Endothelial cell (in vitro differentiated cells): Measurements from ENCODE around the gene TSPAN11. TPM values are rescaled to one million over a fixed set of nuclear protein-coding genes. Genes with fewer than 3 reads are reported as not detected.

Source experiments
- DNase-seq: peaks from one replicate; pipeline ENCODE4 v3.0.0; 2021; ENCODE audit warnings: low spot score
- H3K27ac Mint-ChIP-seq: one replicate; pipeline ENCODE4 v1.8.0; 2021; ENCODE audit warnings: mixed read lengths, inconsistent platforms; ENCODE audit not compliant: unreplicated experiment
- H3K27me3 Mint-ChIP-seq: one replicate; pipeline ENCODE4 v1.8.0; 2021; ENCODE audit warnings: mild to moderate bottlenecking, moderate library complexity, mixed read lengths, inconsistent platforms; ENCODE audit not compliant: unreplicated experiment
- H3K36me3 Mint-ChIP-seq: one replicate; pipeline ENCODE4 v1.8.0; 2021; ENCODE audit warnings: mild to moderate bottlenecking, low read depth, mixed read lengths, inconsistent platforms; ENCODE audit not compliant: unreplicated experiment
- H3K4me1 Mint-ChIP-seq: one replicate; pipeline ENCODE4 v1.8.0; 2021; ENCODE audit warnings: mild to moderate bottlenecking, mixed read lengths, inconsistent platforms; ENCODE audit not compliant: unreplicated experiment
- H3K4me3 Mint-ChIP-seq: one replicate; pipeline ENCODE4 v1.8.0; 2021; ENCODE audit warnings: mild to moderate bottlenecking, mixed read lengths, inconsistent platforms; ENCODE audit not compliant: unreplicated experiment
- H3K9me3 Mint-ChIP-seq: one replicate; pipeline ENCODE4 v1.8.0; 2021; ENCODE audit warnings: mixed read lengths, inconsistent platforms; ENCODE audit not compliant: unreplicated experiment
- total RNA-seq: library from RNA; stranded (reverse); fragmentation: NEBNext Ultra II Directional; extraction: Animal tissue kit (Norgen Biotek cat#: 25700); gene quantifications from one replicate; pipeline ENCODE4 v1.2.1, GENCODE V29; 2021; ENCODE audit not compliant: unreplicated experiment
- TF ChIP-seq, protein P1 (sequence below): fragments of 200-600 bp; sonication (generic); IDR thresholded peaks from one replicate; pipeline ENCODE4 v1.5.0; 2021; ENCODE audit warnings: antibody characterized with exemption; ENCODE audit not compliant: unreplicated experiment

TSPAN11 gene
- total RNA-seq, 1 donor from 2014 or later: 3.6 TPM

DNA sequence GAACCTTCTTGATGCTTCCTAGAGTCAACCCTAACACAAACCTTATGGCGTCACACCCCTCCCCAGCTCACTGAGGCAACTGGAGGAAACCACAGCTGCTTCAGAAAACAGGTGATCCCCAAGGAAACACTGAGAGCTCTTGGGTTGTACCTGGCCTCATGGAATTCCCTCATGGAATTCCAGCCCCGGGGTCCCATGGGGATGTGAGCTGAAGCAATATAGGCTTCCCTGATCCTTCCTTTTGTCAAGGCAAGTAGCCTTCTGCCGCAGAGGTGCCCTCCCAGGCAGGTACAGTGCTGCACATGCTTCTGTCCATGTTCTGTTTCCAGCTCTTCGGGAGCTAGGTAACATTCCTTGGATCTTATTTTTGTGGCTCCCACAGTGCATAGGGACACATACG, 47.3 kb downstream of the TSPAN11 start:
- DNase-seq: no peak
- H3K4me3 Mint-ChIP-seq: no peak overlapping the region
- H3K27me3 Mint-ChIP-seq: peaks cover 20% of the 10 kb centered on the region
- H3K36me3 Mint-ChIP-seq: no peaks in the 10 kb centered on the region
- H3K27ac Mint-ChIP-seq: no peak overlapping the region
- no peaks in the 10 kb centered on the region for H3K9me3 Mint-ChIP-seq
- H3K4me1 Mint-ChIP-seq: peaks cover 10% of the 10 kb centered on the region
- TF ChIP-seq, protein P1, sequence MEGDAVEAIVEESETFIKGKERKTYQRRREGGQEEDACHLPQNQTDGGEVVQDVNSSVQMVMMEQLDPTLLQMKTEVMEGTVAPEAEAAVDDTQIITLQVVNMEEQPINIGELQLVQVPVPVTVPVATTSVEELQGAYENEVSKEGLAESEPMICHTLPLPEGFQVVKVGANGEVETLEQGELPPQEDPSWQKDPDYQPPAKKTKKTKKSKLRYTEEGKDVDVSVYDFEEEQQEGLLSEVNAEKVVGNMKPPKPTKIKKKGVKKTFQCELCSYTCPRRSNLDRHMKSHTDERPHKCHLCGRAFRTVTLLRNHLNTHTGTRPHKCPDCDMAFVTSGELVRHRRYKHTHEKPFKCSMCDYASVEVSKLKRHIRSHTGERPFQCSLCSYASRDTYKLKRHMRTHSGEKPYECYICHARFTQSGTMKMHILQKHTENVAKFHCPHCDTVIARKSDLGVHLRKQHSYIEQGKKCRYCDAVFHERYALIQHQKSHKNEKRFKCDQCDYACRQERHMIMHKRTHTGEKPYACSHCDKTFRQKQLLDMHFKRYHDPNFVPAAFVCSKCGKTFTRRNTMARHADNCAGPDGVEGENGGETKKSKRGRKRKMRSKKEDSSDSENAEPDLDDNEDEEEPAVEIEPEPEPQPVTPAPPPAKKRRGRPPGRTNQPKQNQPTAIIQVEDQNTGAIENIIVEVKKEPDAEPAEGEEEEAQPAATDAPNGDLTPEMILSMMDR: no peak

DNA sequence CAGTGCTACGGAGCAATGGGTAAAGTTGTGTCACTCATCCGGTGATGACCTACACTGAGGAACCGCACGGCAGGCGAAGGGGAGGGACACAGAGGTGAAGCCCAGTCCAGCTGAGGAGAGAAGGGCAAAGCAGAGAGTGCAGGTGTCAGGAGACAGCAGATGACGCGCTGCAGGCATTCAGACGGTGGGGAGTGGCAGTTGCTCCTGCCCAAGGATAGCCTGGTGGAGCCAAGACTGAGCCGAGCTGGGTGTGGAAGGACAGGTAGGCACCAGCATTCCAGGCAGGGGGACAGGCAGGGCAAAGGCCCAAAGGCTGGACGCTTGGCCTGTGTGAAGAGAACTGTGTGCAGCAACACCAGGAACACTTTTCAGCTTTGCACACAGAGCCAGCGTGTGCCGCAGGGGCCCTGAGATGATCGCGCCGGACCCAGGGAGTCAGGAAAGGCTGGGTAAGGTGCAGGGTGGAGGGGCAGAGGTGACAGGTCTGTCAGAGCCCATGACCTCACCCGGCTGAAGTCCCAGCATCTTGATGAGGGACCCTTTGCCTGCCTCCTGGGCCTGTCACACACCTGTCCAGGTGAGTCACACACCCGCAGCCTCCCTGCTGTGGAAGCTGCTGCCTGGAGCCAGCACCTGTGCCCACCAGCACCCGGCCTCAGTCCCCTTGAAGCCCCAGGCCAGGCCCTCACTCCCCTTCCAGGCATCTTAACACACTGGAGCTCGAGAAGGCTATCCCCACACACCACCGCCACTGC, 48.4 kb downstream of the TSPAN11 start:
- Mint-ChIP-seq H3K9me3 (no peaks in the 10 kb centered on the region), H3K4me3 (no peak overlapping the region), H3K27me3 (peaks cover 20% of the 10 kb centered on the region), H3K4me1 (peaks cover 12% of the 10 kb centered on the region), H3K36me3 (no peaks in the 10 kb centered on the region), H3K27ac (peak overlapping the region; percentile 78)
- DNase-seq: no peak
- TF ChIP-seq, protein P1: no peak

DNA sequence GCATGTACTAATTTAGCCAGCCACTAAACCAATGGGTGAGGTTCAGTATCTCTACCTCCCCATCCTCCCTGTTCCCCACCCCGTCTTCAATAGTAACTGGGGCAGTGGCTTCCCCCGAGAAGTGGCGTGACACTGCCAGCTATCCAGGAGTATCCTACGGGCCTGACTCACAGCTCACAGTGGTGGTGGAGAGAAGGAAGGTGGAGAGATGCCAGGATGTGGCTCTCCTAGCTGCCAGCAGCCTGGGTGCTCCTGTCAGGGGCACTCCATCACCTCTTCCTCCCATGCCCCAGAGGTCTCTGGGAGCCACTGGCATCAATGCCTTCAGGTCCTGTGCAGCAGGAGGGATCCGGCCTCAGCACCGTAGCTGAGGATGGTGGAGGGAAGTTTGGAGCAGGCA, 49.0 kb downstream of the TSPAN11 start:
- no peak overlapping the region for H3K4me3 Mint-ChIP-seq
- TF ChIP-seq, protein P1: no peak
- no peaks in the 10 kb centered on the region for H3K36me3 Mint-ChIP-seq
- no peaks in the 10 kb centered on the region for H3K9me3 Mint-ChIP-seq
- DNase-seq: no peak
- peaks cover 20% of the 10 kb centered on the region for H3K27me3 Mint-ChIP-seq
- peak overlapping the region; percentile 78 for H3K27ac Mint-ChIP-seq
- peaks cover 17% of the 10 kb centered on the region for H3K4me1 Mint-ChIP-seq

DNA sequence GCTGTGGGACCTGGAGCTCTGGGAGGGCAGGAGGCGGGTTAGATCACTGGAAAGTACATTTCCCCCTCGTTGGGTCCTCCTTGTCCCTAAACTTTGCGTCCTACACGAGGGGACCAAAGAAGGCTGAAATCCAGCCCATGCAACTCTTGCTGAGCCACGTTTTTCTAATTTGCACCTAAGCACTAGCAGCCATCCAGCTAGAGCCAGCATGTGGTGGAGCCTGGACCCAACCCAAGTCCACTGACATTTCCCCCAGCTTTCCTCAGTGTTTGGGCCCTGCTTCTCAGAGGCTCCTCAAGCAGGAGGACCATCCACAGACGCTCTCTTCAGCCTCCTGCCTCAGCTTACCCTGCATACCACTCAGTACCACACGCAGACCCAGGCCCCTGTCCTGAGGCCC, 49.7 kb downstream of the TSPAN11 start:
- Mint-ChIP-seq H3K9me3 (no peaks in the 10 kb centered on the region), H3K36me3 (no peaks in the 10 kb centered on the region), H3K27ac (no peak overlapping the region), H3K4me1 (peaks cover 20% of the 10 kb centered on the region), H3K4me3 (no peak overlapping the region), H3K27me3 (peaks cover 20% of the 10 kb centered on the region)
- no peak for DNase-seq
- TF ChIP-seq, protein P1: no peak

DNA sequence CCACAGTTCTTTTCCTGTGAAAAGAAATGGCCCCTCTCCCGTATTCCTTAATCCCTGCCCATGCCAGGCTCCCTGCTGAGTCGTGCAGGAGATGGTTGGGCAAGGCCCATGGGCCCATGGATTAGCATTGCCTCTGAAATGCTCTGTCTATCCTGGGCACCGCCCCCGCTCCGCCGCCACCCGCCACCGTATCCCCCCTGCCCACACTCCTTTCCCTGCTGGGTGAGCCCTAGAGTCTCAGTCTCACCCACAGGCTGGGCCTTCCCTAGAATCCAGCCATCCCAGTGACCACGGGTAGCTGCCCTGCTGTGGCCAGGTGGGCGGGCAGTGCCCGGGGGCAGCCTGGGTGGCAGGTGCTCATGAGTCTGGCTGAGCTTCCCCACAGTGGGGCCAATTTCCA, 50.6 kb downstream of the TSPAN11 start:
- Mint-ChIP-seq H3K36me3 (no peaks in the 10 kb centered on the region), H3K27me3 (peaks cover 21% of the 10 kb centered on the region), H3K9me3 (no peaks in the 10 kb centered on the region), H3K4me3 (no peak overlapping the region), H3K4me1 (peaks cover 20% of the 10 kb centered on the region), H3K27ac (no peak overlapping the region)
- TF ChIP-seq, protein P1: no peak
- DNase-seq: no peak
